ENCODE results near the gene MST1. TPM values are rescaled to one million over a fixed set of nuclear protein-coding genes. Genes with fewer than 3 reads are reported as not detected.

Gene MST1
- total and polyA plus RNA-seq, 12 donors, result 7.5 to 241 (median 48.4) TPM

GRCh38 chr3:49703956-49704355, 14.7 kb upstream of the MST1 start:
- Histone ChIP-seq H3K9me3 (replicated peaks in 1 of 3) (no peaks in the 10 kb centered on the region), H3K27me3 (no peaks in the 10 kb centered on the region), H3K4me1 (replicated peaks in 1 of 2) (no peaks in the 10 kb centered on the region), H3K4me3 (no peak overlapping the region), H3K36me3 (replicated peaks in 1 of 2) (peaks cover 0 to 56% of the 10 kb centered on the region in 2 donors), H3K27ac (no peak overlapping the region)
- no peak for TF ChIP-seq CTCF (IDR thresholded peaks at IDR 0.05)
- no peak for TF ChIP-seq POLR2A (IDR thresholded peaks at IDR 0.05)
- WGBS, 4 donors, result 91 to 97% (median 95%) methylated on average over 7 of the region's 7 CpGs
- DNase-seq, result no peak
- intact Hi-C loops (cut with DNase I), result loop anchor here in 1 of 2 donors (10.0 kb wide), 1 partner anchor 131 kb away; no protein-coding TSS in a partner anchor

- WGBS, 4 donors, result 45 to 100% (median 50%) methylated on average over 2 to 14 of the region's 14 CpGs
- Histone ChIP-seq H3K36me3 (replicated peaks in 1 of 2) (peaks cover 0 to 61% of the 10 kb centered on the region in 2 donors), H3K27ac (no peak overlapping the region), H3K4me1 (replicated peaks in 1 of 2) (no peaks in the 10 kb centered on the region), H3K9me3 (replicated peaks in 1 of 3) (no peaks in the 10 kb centered on the region), H3K4me3 (no peak overlapping the region), H3K27me3 (no peaks in the 10 kb centered on the region)
- TF ChIP-seq POLR2A (IDR thresholded peaks at IDR 0.05), result no peak
- TF ChIP-seq CTCF (IDR thresholded peaks at IDR 0.05), result peak; percentile 64 to 89 (median 80)
- peak; percentile 65 to 84 (median 76) for DNase-seq
- intact Hi-C loops (cut with DNase I), result loop anchor here in 1 of 2 donors (10.0 kb wide), 1 partner anchor 131 kb away; no protein-coding TSS in a partner anchor
These were observed 14.2 kb upstream of the MST1 start for GRCh38 chr3:49703443-49703927.

GRCh38 chr3:49702672-49703071, 13.4 kb upstream of the MST1 start:
- H3K27me3 ChIP-seq, result no peaks in the 10 kb centered on the region
- DNase-seq, result no peak
- H3K9me3 ChIP-seq (replicated peaks in 1 of 3), result no peaks in the 10 kb centered on the region
- WGBS, 4 donors, result 87 to 100% (median 92%) methylated on average over 6 to 11 of the region's 11 CpGs
- H3K36me3 ChIP-seq (replicated peaks in 1 of 2), result peaks cover 0 to 69% of the 10 kb centered on the region in 2 donors
- intact Hi-C loops (cut with DNase I), result loop anchor here in 1 of 2 donors (10.0 kb wide), 1 partner anchor 132 kb away; no protein-coding TSS in a partner anchor
- H3K27ac ChIP-seq, result no peak overlapping the region
- H3K4me3 ChIP-seq, result no peak overlapping the region
- H3K4me1 ChIP-seq (replicated peaks in 1 of 2), result no peaks in the 10 kb centered on the region
- no peak for TF ChIP-seq CTCF (IDR thresholded peaks at IDR 0.05)
- TF ChIP-seq POLR2A (IDR thresholded peaks at IDR 0.05), result no peak

- intact Hi-C loops (cut with DNase I), result loop anchor here in 1 of 2 donors (10.0 kb wide), 1 partner anchor 133 kb away; no protein-coding TSS in a partner anchor
- Histone ChIP-seq H3K27ac (no peak overlapping the region), H3K36me3 (replicated peaks in 1 of 2) (peaks cover 0 to 71% of the 10 kb centered on the region in 2 donors), H3K9me3 (replicated peaks in 1 of 3) (no peaks in the 10 kb centered on the region), H3K4me3 (no peak overlapping the region), H3K4me1 (replicated peaks in 1 of 2) (no peaks in the 10 kb centered on the region), H3K27me3 (no peaks in the 10 kb centered on the region)
- TF ChIP-seq CTCF (IDR thresholded peaks at IDR 0.05) (peak in 3 of 6 experiments; percentile 9 to 29 (median 16)), POLR2A (IDR thresholded peaks at IDR 0.05) (no peak)
- 83 to 88% (median 86%) methylated on average over 15 to 21 of the region's 21 CpGs for WGBS, 4 donors
- no peak for DNase-seq
These were observed 12.3 kb upstream of the MST1 start for GRCh38 chr3:49701388-49702077.

Data from adrenal gland (tissue), 12 donors.